ENCODE data around the gene KRT10.

The KRT10 gene

GRCh38 chr17:40794466-40794865 is 27.9 kb downstream of the KRT10 start:
- Histone ChIP-seq H3K4me1 (no peaks in the 10 kb centered on the region; the same call in 1 of the 2 replicates), H4K20me1 (no peaks in the 10 kb centered on the region), H3K4me3 (no peak overlapping the region), H3K4me2 (no peak overlapping the region), H3K27ac (no peak overlapping the region), H3K36me3 (no peaks in the 10 kb centered on the region), H3K9me3 (no peaks in the 10 kb centered on the region), H3K9ac (no peak overlapping the region), H3K27me3 (no peaks in the 10 kb centered on the region)
- no peak for TF ChIP-seq Cebpa-rat (IDR thresholded peaks at IDR 0.05)

GRCh38 chr17:40793832-40794231 is 28.6 kb downstream of the KRT10 start:
- Histone ChIP-seq H3K4me3 (no peak overlapping the region), H3K27me3 (no peaks in the 10 kb centered on the region), H3K4me2 (no peak overlapping the region), H3K36me3 (no peaks in the 10 kb centered on the region), H4K20me1 (no peaks in the 10 kb centered on the region), H3K9me3 (no peaks in the 10 kb centered on the region), H3K9ac (no peak overlapping the region), H3K27ac (no peak overlapping the region), H3K4me1 (peaks cover 6% of the 10 kb centered on the region)
- no peak for TF ChIP-seq Cebpa-rat (IDR thresholded peaks at IDR 0.05)

- Histone ChIP-seq H3K4me3 (no peak overlapping the region), H3K9me3 (no peaks in the 10 kb centered on the region), H3K27me3 (no peaks in the 10 kb centered on the region), H3K36me3 (no peaks in the 10 kb centered on the region), H4K20me1 (no peaks in the 10 kb centered on the region), H3K27ac (no peak overlapping the region), H3K4me1 (peaks cover 19% of the 10 kb centered on the region), H3K4me2 (no peak overlapping the region), H3K9ac (no peak overlapping the region)
- no peak for TF ChIP-seq Cebpa-rat (IDR thresholded peaks at IDR 0.05)
Measured at GRCh38 chr17:40791787-40792436, 30.5 kb downstream of the KRT10 start.

GRCh38 chr17:40791111-40791510 is 31.3 kb downstream of the KRT10 start:
- Histone ChIP-seq H3K4me2 (no peak overlapping the region), H4K20me1 (no peaks in the 10 kb centered on the region), H3K4me1 (peaks cover 19% of the 10 kb centered on the region), H3K27me3 (no peaks in the 10 kb centered on the region), H3K4me3 (no peak overlapping the region), H3K36me3 (no peaks in the 10 kb centered on the region), H3K9ac (no peak overlapping the region), H3K9me3 (no peaks in the 10 kb centered on the region), H3K27ac (no peak overlapping the region)
- TF ChIP-seq Cebpa-rat (IDR thresholded peaks at IDR 0.05), result no peak

- Histone ChIP-seq H3K36me3 (no peaks in the 10 kb centered on the region), H3K9me3 (peaks cover 7% of the 10 kb centered on the region; the same call in 1 of the 2 replicates), H3K9ac (no peak within 1 kb of the TSS), H3K27ac (no peak within 1 kb of the TSS), H3K4me1 (peaks cover 4% of the 10 kb centered on the region; the same call in 1 of the 2 replicates), H3K27me3 (peaks cover 7% of the 10 kb centered on the region; the same call in 1 of the 2 replicates), H3K4me2 (no peak within 1 kb of the TSS), H3K4me3 (no peak within 1 kb of the TSS), H4K20me1 (no peaks in the 10 kb centered on the region)
- no peak for TF ChIP-seq Cebpa-rat (IDR thresholded peaks at IDR 0.05)
Measured at GRCh38 chr17:40782450-40782849, 40.0 kb downstream of the KRT10 start, which contains the start of gene KRT27. Gene KRT27 (minus strand): TSS chr17:40782550. CDS start chr17:40782493, 57 bp downstream.

- Histone ChIP-seq H4K20me1 (no peaks in the 10 kb centered on the region), H3K4me1 (no peaks in the 10 kb centered on the region), H3K4me2 (0 out of 2 replicates have a peak overlapping the region, but pooled peaks have one; percentile 25), H3K9ac (no peak overlapping the region), H3K9me3 (peaks cover 7% of the 10 kb centered on the region; the same call in 1 of the 2 replicates), H3K36me3 (no peaks in the 10 kb centered on the region), H3K27ac (no peak overlapping the region), H3K27me3 (peaks cover 7% of the 10 kb centered on the region; the same call in 1 of the 2 replicates), H3K4me3 (0 out of 2 replicates have a peak overlapping the region, but pooled peaks have one; percentile 10)
- TF ChIP-seq Cebpa-rat (IDR thresholded peaks at IDR 0.05), result no peak
Measured at GRCh38 chr17:40779181-40779909, 43.1 kb downstream of the KRT10 start.

GRCh38 chr17:40778461-40778860 is 44.0 kb downstream of the KRT10 start:
- Histone ChIP-seq H3K9me3 (peaks cover 7% of the 10 kb centered on the region; the same call in 1 of the 2 replicates), H4K20me1 (no peaks in the 10 kb centered on the region), H3K36me3 (no peaks in the 10 kb centered on the region), H3K4me2 (no peak overlapping the region), H3K4me1 (no peaks in the 10 kb centered on the region), H3K4me3 (no peak overlapping the region), H3K27me3 (peaks cover 7% of the 10 kb centered on the region; the same call in 1 of the 2 replicates), H3K27ac (no peak overlapping the region), H3K9ac (no peak overlapping the region)
- TF ChIP-seq Cebpa-rat (IDR thresholded peaks at IDR 0.05), result no peak

- Histone ChIP-seq H3K4me3 (no peak overlapping the region), H3K4me1 (no peaks in the 10 kb centered on the region), H3K27me3 (peaks cover 7% of the 10 kb centered on the region; the same call in 1 of the 2 replicates), H3K9ac (no peak overlapping the region), H3K4me2 (no peak overlapping the region), H4K20me1 (no peaks in the 10 kb centered on the region), H3K36me3 (no peaks in the 10 kb centered on the region), H3K27ac (no peak overlapping the region), H3K9me3 (peaks cover 7% of the 10 kb centered on the region; the same call in 1 of the 2 replicates)
- TF ChIP-seq Cebpa-rat (IDR thresholded peaks at IDR 0.05), result no peak
Measured at GRCh38 chr17:40777971-40778370, 44.4 kb downstream of the KRT10 start.

GRCh38 chr17:40777459-40777858 is 45.0 kb downstream of the KRT10 start:
- Histone ChIP-seq H3K4me1 (no peaks in the 10 kb centered on the region), H3K36me3 (no peaks in the 10 kb centered on the region), H3K4me3 (no peak overlapping the region), H3K27me3 (peaks cover 7% of the 10 kb centered on the region; the same call in 1 of the 2 replicates), H3K4me2 (no peak overlapping the region), H4K20me1 (no peaks in the 10 kb centered on the region), H3K27ac (no peak overlapping the region), H3K9me3 (peaks cover 7% of the 10 kb centered on the region; the same call in 1 of the 2 replicates), H3K9ac (no peak overlapping the region)
- TF ChIP-seq Cebpa-rat (IDR thresholded peaks at IDR 0.05), result no peak

- Histone ChIP-seq H3K27ac (no peak overlapping the region), H3K4me2 (no peak overlapping the region), H3K4me1 (no peaks in the 10 kb centered on the region), H3K9ac (no peak overlapping the region), H3K9me3 (peaks cover 7% of the 10 kb centered on the region; the same call in 1 of the 2 replicates), H3K27me3 (peaks cover 7% of the 10 kb centered on the region; the same call in 1 of the 2 replicates), H3K36me3 (no peaks in the 10 kb centered on the region), H4K20me1 (no peaks in the 10 kb centered on the region), H3K4me3 (no peak overlapping the region)
- TF ChIP-seq Cebpa-rat (IDR thresholded peaks at IDR 0.05), result no peak
Measured at GRCh38 chr17:40775945-40776344, 46.5 kb downstream of the KRT10 start.

Measured in BLaER1 (cell line).